H9 (cell line): ENCODE results near the gene ABCC3. TPM values are rescaled to one million over a fixed set of nuclear protein-coding genes. Genes with fewer than 3 reads are reported as not detected.

Source experiments
- DNase-seq: peaks from one replicate; pipeline ENCODE4 v3.0.0-alpha.2; 2017
- H2AFZ ChIP-seq: one replicate; pipeline ENCODE4 v1.6.1; 2013; ENCODE audit warnings: mild to moderate bottlenecking, low read length, control low read depth, moderate library complexity
- H2AK5ac ChIP-seq: 2 replicates; pipeline ENCODE4 v1.6.1; 2013; ENCODE audit warnings: low read length, control low read depth, mixed read lengths; ENCODE audit not compliant: insufficient read length
- H2BK120ac ChIP-seq: one replicate; pipeline ENCODE4 v1.6.1; 2013; ENCODE audit warnings: low read depth, mild to moderate bottlenecking, low read length, control low read depth, inconsistent platforms; ENCODE audit not compliant: poor library complexity, severe bottlenecking
- H2BK12ac ChIP-seq: 2 replicates; pipeline ENCODE4 v1.6.1; 2013; ENCODE audit warnings: low read length, control low read depth, mixed read lengths, low read depth; ENCODE audit not compliant: insufficient read length
- H2BK15ac ChIP-seq: 2 replicates; pipeline ENCODE4 v1.6.1; 2013; ENCODE audit warnings: low read depth, low read length, control low read depth
- H2BK20ac ChIP-seq: one replicate; pipeline ENCODE4 v1.6.1; 2013; ENCODE audit warnings: low read depth, mild to moderate bottlenecking, low read length, control low read depth, inconsistent platforms; ENCODE audit not compliant: poor library complexity, severe bottlenecking
- H2BK5ac ChIP-seq: 2 replicates; pipeline ENCODE4 v1.6.1; 2013; ENCODE audit warnings: low read length, control low read depth, mixed read lengths; ENCODE audit not compliant: insufficient read length
- H3K14ac ChIP-seq: 2 replicates; pipeline ENCODE4 v1.6.1; 2013; ENCODE audit warnings: low read length, control low read depth; ENCODE audit not compliant: insufficient read depth
- H3K18ac ChIP-seq: 2 replicates; pipeline ENCODE4 v1.6.1; 2013; ENCODE audit warnings: low read depth, mild to moderate bottlenecking, mixed read lengths, low read length, control low read depth; ENCODE audit not compliant: insufficient read length
- H3K23ac ChIP-seq: 2 replicates; pipeline ENCODE4 v1.6.1; 2013; ENCODE audit warnings: low read length, control low read depth, mixed read lengths, low read depth; ENCODE audit not compliant: insufficient read length
- H3K23me2 ChIP-seq: 2 replicates; pipeline ENCODE4 v1.6.1; 2013; ENCODE audit warnings: low read depth, mild to moderate bottlenecking, mixed read lengths, low read length, control low read depth; ENCODE audit not compliant: insufficient read length, poor library complexity, severe bottlenecking
- H3K27ac ChIP-seq: 2 replicates; pipeline ENCODE4 v1.5.1; 2013; ENCODE audit warnings: low read length, control low read depth, mixed read lengths, low read depth; ENCODE audit not compliant: insufficient read length
- H3K27me3 ChIP-seq: 2 replicates; pipeline ENCODE4 v1.6.1; 2013; ENCODE audit warnings: low read length, control low read depth, inconsistent platforms; ENCODE audit not compliant: insufficient read depth
- H3K4ac ChIP-seq: 2 replicates; pipeline ENCODE4 v1.6.1; 2013; ENCODE audit warnings: low read depth, mild to moderate bottlenecking, control low read depth, inconsistent platforms, low read length, moderate library complexity
- H3K4me1 ChIP-seq: 2 replicates; pipeline ENCODE4 v1.6.1; 2013; ENCODE audit warnings: low read length, control low read depth, inconsistent platforms; ENCODE audit not compliant: insufficient read depth
- H3K4me2 ChIP-seq: 2 replicates; pipeline ENCODE4 v1.6.1; 2013; ENCODE audit warnings: low read length, control low read depth, mixed read lengths; ENCODE audit not compliant: insufficient read length, insufficient read depth
- H3K56ac ChIP-seq: 2 replicates; pipeline ENCODE4 v1.6.1; 2013; ENCODE audit warnings: low read depth, mild to moderate bottlenecking, mixed read lengths, low read length, control low read depth; ENCODE audit not compliant: insufficient read length
- H3K79me1 ChIP-seq: 2 replicates; pipeline ENCODE4 v1.6.1; 2013; ENCODE audit warnings: low read depth, mild to moderate bottlenecking, moderate library complexity, low read length, control low read depth, inconsistent platforms; ENCODE audit not compliant: insufficient read depth, poor library complexity, severe bottlenecking
- H3K79me2 ChIP-seq: 2 replicates; pipeline ENCODE4 v1.6.1; 2013; ENCODE audit warnings: low read length, control low read depth, inconsistent platforms; ENCODE audit not compliant: insufficient read depth
- H3K9ac ChIP-seq: 2 replicates; pipeline ENCODE4 v1.6.1; 2013; ENCODE audit warnings: low read length, control low read depth, mixed read lengths; ENCODE audit not compliant: insufficient read length; ENCODE audit errors: extremely low read depth
- H3K9me3 ChIP-seq: one replicate; pipeline ENCODE4 v1.6.1; 2013; ENCODE audit warnings: low read depth, low read length, inconsistent platforms; ENCODE audit not compliant: control insufficient read depth
- H3T11ph ChIP-seq: one replicate; pipeline ENCODE4 v1.6.1; 2013; ENCODE audit warnings: mild to moderate bottlenecking, low read length, control low read depth, inconsistent platforms
- H4K20me1 ChIP-seq: one replicate; pipeline ENCODE4 v1.6.1; 2013; ENCODE audit not compliant: control insufficient read depth, insufficient read length, insufficient read depth
- H4K5ac ChIP-seq: 2 replicates; pipeline ENCODE4 v1.6.1; 2013; ENCODE audit warnings: low read depth, mild to moderate bottlenecking, mixed read lengths, low read length, control low read depth; ENCODE audit not compliant: insufficient read length
- H4K8ac ChIP-seq: replicated peaks from 2 replicates; pipeline ENCODE4 v1.6.1; 2013; ENCODE audit warnings: low read length, control low read depth, mixed read lengths, low read depth; ENCODE audit not compliant: insufficient read length
- H4K91ac ChIP-seq: 2 replicates; pipeline ENCODE4 v1.6.1; 2013; ENCODE audit warnings: low read depth, mild to moderate bottlenecking, moderate library complexity, mixed read lengths, low read length, control low read depth; ENCODE audit not compliant: insufficient read length
- H3K27ac Mint-ChIP-seq, 3 experiments: 2 replicates in 2 of 3; 3 replicates in 1 of 3; pipeline ENCODE4 v1.8.0; 2020 to 2021; ENCODE audit warnings: mixed read lengths in 3 of 3, mild to moderate bottlenecking in 1 of 3, moderate library complexity in 1 of 3
- H3K27me3 Mint-ChIP-seq: 2 replicates; pipeline ENCODE4 v1.8.0; 2021; ENCODE audit warnings: low read depth, mild to moderate bottlenecking, moderate library complexity, mixed read lengths
- H3K36me3 Mint-ChIP-seq, 3 experiments: 2 replicates in 2 of 3; 3 replicates in 1 of 3; pipeline ENCODE4 v1.8.0; 2020 to 2021; ENCODE audit warnings: low read depth in 3 of 3, mixed read lengths in 3 of 3; ENCODE audit not compliant: insufficient read depth in 1 of 3
- H3K4me1 Mint-ChIP-seq, 2 experiments: 2 replicates each; pipeline ENCODE4 v1.8.0; 2020; ENCODE audit warnings: mixed read lengths in 2 of 2
- H3K4me3 Mint-ChIP-seq, 2 experiments: 2 replicates in 1 of 2; 3 replicates in 1 of 2; pipeline ENCODE4 v1.8.0; 2020 to 2021; ENCODE audit warnings: mild to moderate bottlenecking in 2 of 2, mixed read lengths in 2 of 2, moderate library complexity in 1 of 2
- H3K9me3 Mint-ChIP-seq, 2 experiments: 2 replicates in 1 of 2; 3 replicates in 1 of 2; pipeline ENCODE4 v1.8.0; 2020; ENCODE audit warnings: mild to moderate bottlenecking in 2 of 2, mixed read lengths in 2 of 2, moderate library complexity in 1 of 2
- CTCF ChIP-seq: fragments of 200-600 bp; sonication (generic); conservative IDR thresholded peaks from 3 replicates; pipeline ENCODE4 v1.8.0; 2021; ENCODE audit warnings: antibody characterized with exemption, mild to moderate bottlenecking
- whole genome bisulfite sequencing: extraction: QIAGEN DNeasy Blood & Tissue Kit; methylation state at CpG from one replicate; pipeline ENCODE4 v1.1.7; 2013; ENCODE audit warnings: missing lambda C conversion rate, low lambda C conversion rate, mixed read lengths; ENCODE audit not compliant: insufficient read length; ENCODE audit errors: extremely low coverage; 5-methylcytosine and 5-hydroxymethylcytosine counted together
- total RNA-seq: library from RNA; stranded (reverse); gene quantifications from 2 replicates; pipeline ENCODE4 v1.2.1, GENCODE V29; 2021

ABCC3 gene
- total RNA-seq, 1 experiment from 2014 or later, result 0.31 TPM

- Histone ChIP-seq H3K9me3 (no peaks in the 10 kb centered on the region), H4K91ac (no peak overlapping the region), H3K9ac (no peak overlapping the region), H3K14ac (no peak overlapping the region), H4K5ac (no peak overlapping the region), H3K18ac (no peak overlapping the region), H3K4me1 (no peaks in the 10 kb centered on the region), H2BK120ac (no peak overlapping the region), H3K4ac (no peak overlapping the region), H3K23me2 (no peaks in the 10 kb centered on the region), H3K4me2 (no peak overlapping the region), H4K20me1 (no peaks in the 10 kb centered on the region), H2BK15ac (no peak overlapping the region), H2BK5ac (no peak overlapping the region), H2AK5ac (no peak overlapping the region), H3K23ac (no peak overlapping the region), H2BK20ac (no peak overlapping the region), H3K79me2 (no peaks in the 10 kb centered on the region), H2AFZ (no peak overlapping the region), H3K27ac (no peak overlapping the region), H3T11ph (no peak overlapping the region), H2BK12ac (no peak overlapping the region), H3K79me1 (no peaks in the 10 kb centered on the region), H3K27me3 (no peaks in the 10 kb centered on the region), H3K56ac (no peak overlapping the region), H4K8ac (no peak overlapping the region)
- TF ChIP-seq CTCF, result no peak
- WGBS, result no CpG with 5 or more reads among the region's 13 CpGs
- Mint-ChIP-seq H3K36me3 (peaks cover 0 to 2% (median 0%) of the 10 kb centered on the region in 3 experiments; a peak in 1 of 7 replicates), H3K4me3 (no peak overlapping the region), H3K4me1 (peaks cover 7 to 38% of the 10 kb centered on the region in 2 experiments), H3K9me3 (no peaks in the 10 kb centered on the region), H3K27me3 (peaks cover 3% of the 10 kb centered on the region), H3K27ac (peak overlapping the region in 1 of 3 experiments; percentile 19; a peak in 1 of 7 replicates)
- DNase-seq, result no peak
These were observed 32.8 kb upstream of the ABCC3 start for GRCh38 chr17:50601823-50602375.
